RWPE2 (cell line): Measurements from ENCODE around the gene NMRAL1.

Source experiments
- ATAC-seq: fragments of 200-7000 bp; cut with Tn5 transposase; 3 replicates; pipeline ENCODE4 v1.9.1; 2021; ENCODE audit warnings: low read depth
- DNase-seq: peaks from one replicate; pipeline ENCODE4 v3.0.0-alpha.2; 2020; ENCODE audit warnings: low spot score
- H3K27ac ChIP-seq: fragments of 450-650 bp; 2 replicates; pipeline ENCODE4 v1.5.1; 2017; ENCODE audit warnings: mild to moderate bottlenecking; ENCODE audit not compliant: poor library complexity, severe bottlenecking
- H3K27me3 ChIP-seq: fragments of 250-450 bp; sonication (Bioruptor Pico); 2 replicates; pipeline ENCODE4 v1.5.1; 2021; ENCODE audit warnings: mild to moderate bottlenecking, moderate library complexity; ENCODE audit not compliant: insufficient read depth, poor library complexity, severe bottlenecking
- H3K36me3 ChIP-seq: fragments of 250-450 bp; sonication (Bioruptor Pico); 2 replicates; pipeline ENCODE4 v1.5.1; 2020; ENCODE audit warnings: low read depth, mild to moderate bottlenecking, moderate library complexity
- H3K4me1 ChIP-seq: fragments of 250-450 bp; sonication (Bioruptor Pico); 2 replicates; pipeline ENCODE4 v1.5.1; 2021; ENCODE audit warnings: mild to moderate bottlenecking, moderate library complexity; ENCODE audit not compliant: insufficient read depth, poor library complexity, severe bottlenecking
- H3K4me3 ChIP-seq: fragments of 250-450 bp; sonication (Bioruptor Pico); 2 replicates; pipeline ENCODE4 v1.5.1; 2021; ENCODE audit warnings: mild to moderate bottlenecking, moderate library complexity; ENCODE audit not compliant: severe bottlenecking
- H3K9me3 ChIP-seq: fragments of 250-450 bp; sonication (Bioruptor Pico); 2 replicates; pipeline ENCODE4 v1.5.1; 2021; ENCODE audit warnings: mild to moderate bottlenecking, moderate library complexity; ENCODE audit not compliant: severe bottlenecking
- CTCF ChIP-seq: fragments of 450-650 bp; IDR thresholded peaks from one replicate; pipeline ENCODE4 v1.5.1; 2017; ENCODE audit warnings: mild to moderate bottlenecking, moderate library complexity; ENCODE audit not compliant: poor library complexity, severe bottlenecking

The NMRAL1 gene

GRCh38 chr16:4510747-4511426 is 36.5 kb upstream of the NMRAL1 start:
- H3K27me3 ChIP-seq = no peaks in the 10 kb centered on the region
- ATAC-seq (no peak), DNase-seq (no peak)
- TF ChIP-seq CTCF = no peak
- H3K4me1 ChIP-seq = no peaks in the 10 kb centered on the region
- H3K36me3 ChIP-seq = peaks cover 60% of the 10 kb centered on the region
- no peak overlapping the region for H3K27ac ChIP-seq
- no peak overlapping the region for H3K4me3 ChIP-seq
- no peaks in the 10 kb centered on the region for H3K9me3 ChIP-seq

GRCh38 chr16:4510131-4510530 is 35.7 kb upstream of the NMRAL1 start:
- Histone ChIP-seq H3K27me3 (no peaks in the 10 kb centered on the region), H3K9me3 (no peaks in the 10 kb centered on the region), H3K4me1 (peaks cover under 1% of the 10 kb centered on the region), H3K36me3 (peaks cover 67% of the 10 kb centered on the region), H3K27ac (no peak overlapping the region), H3K4me3 (no peak overlapping the region)
- no peak for TF ChIP-seq CTCF
- no peak for DNase-seq
- no peak for ATAC-seq

DNA sequence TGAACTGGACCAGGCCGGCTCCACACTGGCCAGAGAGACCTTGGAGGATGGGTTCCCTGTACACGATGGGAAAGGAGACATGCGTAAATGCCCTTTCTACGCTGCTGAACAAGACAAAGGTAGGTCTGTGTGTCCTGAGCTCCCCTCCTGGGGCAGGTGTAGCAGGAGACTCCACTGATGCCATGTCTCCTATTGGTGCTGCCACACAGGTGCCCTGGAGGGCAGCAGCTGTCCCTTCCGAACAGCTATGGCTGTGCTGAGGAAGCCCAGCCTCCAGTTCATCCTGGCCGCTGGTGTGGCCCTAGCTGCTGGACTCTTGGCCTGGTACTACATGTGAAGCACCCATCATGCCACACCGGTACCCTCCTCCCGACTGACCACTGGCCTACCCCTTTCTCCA is 35.0 kb upstream of the NMRAL1 start:
- no peaks in the 10 kb centered on the region for H3K9me3 ChIP-seq
- TF ChIP-seq CTCF = no peak
- no peak for DNase-seq
- H3K27ac ChIP-seq = no peak overlapping the region
- H3K27me3 ChIP-seq = no peaks in the 10 kb centered on the region
- H3K36me3 ChIP-seq = peaks cover 69% of the 10 kb centered on the region
- H3K4me3 ChIP-seq = no peak overlapping the region
- peaks cover 4% of the 10 kb centered on the region for H3K4me1 ChIP-seq
- no peak for ATAC-seq

GRCh38 chr16:4508806-4509205 is 34.4 kb upstream of the NMRAL1 start:
- H3K27ac ChIP-seq = no peak overlapping the region
- ATAC-seq (no peak), DNase-seq (no peak)
- H3K4me3 ChIP-seq = no peak overlapping the region
- H3K36me3 ChIP-seq = peaks cover 69% of the 10 kb centered on the region
- TF ChIP-seq CTCF = no peak
- no peaks in the 10 kb centered on the region for H3K27me3 ChIP-seq
- no peaks in the 10 kb centered on the region for H3K9me3 ChIP-seq
- H3K4me1 ChIP-seq = peaks cover 4% of the 10 kb centered on the region

DNA sequence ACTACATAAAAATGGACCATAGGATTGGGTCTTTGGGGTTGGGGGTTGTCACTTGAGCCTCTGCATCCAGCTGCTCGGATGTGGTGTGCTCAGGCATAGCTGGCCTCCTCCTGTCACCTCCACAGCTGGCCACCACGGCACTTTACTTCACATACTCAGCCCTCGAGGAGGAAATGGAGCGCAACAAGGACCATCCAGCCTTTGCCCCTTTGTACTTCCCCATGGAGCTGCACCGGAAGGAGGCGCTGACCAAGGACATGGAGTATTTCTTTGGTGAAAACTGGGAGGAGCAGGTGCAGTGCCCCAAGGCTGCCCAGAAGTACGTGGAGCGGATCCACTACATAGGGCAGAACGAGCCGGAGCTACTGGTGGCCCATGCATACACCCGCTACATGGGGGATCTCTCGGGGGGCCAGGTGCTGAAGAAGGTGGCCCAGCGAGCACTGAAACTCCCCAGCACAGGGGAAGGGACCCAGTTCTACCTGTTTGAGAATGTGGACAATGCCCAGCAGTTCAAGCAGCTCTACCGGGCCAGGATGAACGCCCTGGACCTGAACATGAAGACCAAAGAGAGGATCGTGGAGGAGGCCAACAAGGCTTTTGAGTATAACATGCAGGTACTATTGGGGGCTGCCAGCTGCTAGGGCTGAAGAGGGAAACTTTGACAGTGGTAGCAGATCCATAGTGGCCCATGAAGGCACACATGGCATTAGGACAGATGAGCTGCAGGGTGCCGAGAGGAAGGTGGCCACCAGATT is 33.3 kb upstream of the NMRAL1 start:
- H3K27ac ChIP-seq = no peak overlapping the region
- DNase-seq (no peak), ATAC-seq (no peak)
- H3K4me3 ChIP-seq = no peak overlapping the region
- TF ChIP-seq CTCF = no peak
- H3K4me1 ChIP-seq = peaks cover 4% of the 10 kb centered on the region
- H3K27me3 ChIP-seq = no peaks in the 10 kb centered on the region
- no peaks in the 10 kb centered on the region for H3K9me3 ChIP-seq
- peaks cover 69% of the 10 kb centered on the region for H3K36me3 ChIP-seq
